DOHH2 (cell line): ENCODE data around the gene ZNF367.

Experiments
- EZH2phosphoT487 ChIP-seq: fragments of 200-600 bp; sonication (generic); IDR thresholded peaks from 2 replicates; pipeline ENCODE4 v1.6.1; 2017; ENCODE audit warnings: borderline replicate concordance, mild to moderate bottlenecking, antibody characterized with exemption, low read length, moderate library complexity, mixed read lengths
- TF ChIP-seq, protein P1 (sequence below): fragments of 200-600 bp; sonication (generic); IDR thresholded peaks from one replicate; pipeline ENCODE4 v1.5.1; 2014; ENCODE audit warnings: antibody characterized with exemption, mild to moderate bottlenecking, low read depth, low read length; ENCODE audit not compliant: poor library complexity, severe bottlenecking

DNA sequence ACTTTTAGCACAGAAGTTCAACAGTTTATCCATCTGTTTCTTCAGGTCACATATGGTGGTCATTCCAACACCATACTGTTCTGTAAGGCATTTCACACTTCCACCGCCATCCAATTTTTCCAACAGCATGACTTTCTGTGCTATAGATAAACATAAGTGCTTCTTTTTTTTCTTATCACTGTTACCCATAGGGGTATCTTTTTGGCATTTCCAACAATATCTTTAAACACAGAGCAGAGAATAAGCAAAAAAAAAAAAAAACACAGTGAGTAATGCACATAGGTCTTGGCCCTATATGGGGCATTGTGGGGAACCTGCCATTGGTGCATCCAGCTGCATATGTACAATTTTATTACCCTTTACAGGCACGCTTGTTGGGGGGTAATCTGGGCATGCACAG, 12.2 kb upstream of the ZNF367 start:
- TF ChIP-seq, protein P1, sequence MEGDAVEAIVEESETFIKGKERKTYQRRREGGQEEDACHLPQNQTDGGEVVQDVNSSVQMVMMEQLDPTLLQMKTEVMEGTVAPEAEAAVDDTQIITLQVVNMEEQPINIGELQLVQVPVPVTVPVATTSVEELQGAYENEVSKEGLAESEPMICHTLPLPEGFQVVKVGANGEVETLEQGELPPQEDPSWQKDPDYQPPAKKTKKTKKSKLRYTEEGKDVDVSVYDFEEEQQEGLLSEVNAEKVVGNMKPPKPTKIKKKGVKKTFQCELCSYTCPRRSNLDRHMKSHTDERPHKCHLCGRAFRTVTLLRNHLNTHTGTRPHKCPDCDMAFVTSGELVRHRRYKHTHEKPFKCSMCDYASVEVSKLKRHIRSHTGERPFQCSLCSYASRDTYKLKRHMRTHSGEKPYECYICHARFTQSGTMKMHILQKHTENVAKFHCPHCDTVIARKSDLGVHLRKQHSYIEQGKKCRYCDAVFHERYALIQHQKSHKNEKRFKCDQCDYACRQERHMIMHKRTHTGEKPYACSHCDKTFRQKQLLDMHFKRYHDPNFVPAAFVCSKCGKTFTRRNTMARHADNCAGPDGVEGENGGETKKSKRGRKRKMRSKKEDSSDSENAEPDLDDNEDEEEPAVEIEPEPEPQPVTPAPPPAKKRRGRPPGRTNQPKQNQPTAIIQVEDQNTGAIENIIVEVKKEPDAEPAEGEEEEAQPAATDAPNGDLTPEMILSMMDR: no peak
- no peak for TF ChIP-seq EZH2phosphoT487
